OCI-LY1 (cell line): ENCODE results near the gene GMPPA.

Source experiments
- H2AFZ ChIP-seq: fragments of 200-600 bp; sonication (generic), shearing (Covaris generic); 2 replicates; pipeline ENCODE4 v1.6.0; 2014; ENCODE audit warnings: antibody characterized with exemption, mild to moderate bottlenecking, low read length
- H3F3A ChIP-seq: fragments of 200-600 bp; sonication (generic), shearing (Covaris generic); 2 replicates; pipeline ENCODE4 v1.6.0; 2014; ENCODE audit warnings: mild to moderate bottlenecking, antibody characterized with exemption, low read length, moderate library complexity; ENCODE audit not compliant: insufficient read depth
- H3K27ac ChIP-seq: fragments of 200-600 bp; sonication (generic); 2 replicates; pipeline ENCODE4 v1.5.1; 2014; ENCODE audit warnings: low read length, mixed run types, mild to moderate bottlenecking, low read depth; ENCODE audit not compliant: poor library complexity, severe bottlenecking
- H3K27me3 ChIP-seq: fragments of 200-600 bp; sonication (generic); 2 replicates; pipeline ENCODE4 v1.6.0; 2014; ENCODE audit warnings: antibody characterized with exemption, mild to moderate bottlenecking, low read length, moderate library complexity; ENCODE audit not compliant: insufficient read depth
- H3K36me3 ChIP-seq: fragments of 200-600 bp; sonication (generic); 2 replicates; pipeline ENCODE4 v1.6.1; 2014; ENCODE audit warnings: mild to moderate bottlenecking, antibody characterized with exemption, low read length, moderate library complexity, mixed read lengths; ENCODE audit not compliant: insufficient read depth
- H3K4me1 ChIP-seq: fragments of 200-600 bp; sonication (generic); 2 replicates; pipeline ENCODE4 v1.5.1; 2014; ENCODE audit warnings: mild to moderate bottlenecking, low read length, moderate library complexity; ENCODE audit not compliant: insufficient read depth, severe bottlenecking
- H3K4me2 ChIP-seq: fragments of 200-600 bp; sonication (generic), shearing (Covaris generic); 2 replicates; pipeline ENCODE4 v1.6.1; 2014; ENCODE audit warnings: low read length
- H3K4me3 ChIP-seq: fragments of 200-600 bp; sonication (generic); 2 replicates; pipeline ENCODE4 v1.5.1; 2014; ENCODE audit warnings: low read length, low read depth, mild to moderate bottlenecking, mixed read lengths; ENCODE audit not compliant: poor library complexity, severe bottlenecking
- H3K79me2 ChIP-seq: fragments of 200-600 bp; shearing (Covaris generic); 2 replicates; pipeline ENCODE4 v1.6.1; 2016; ENCODE audit warnings: mixed run types, low read length, mixed read lengths; ENCODE audit not compliant: insufficient read depth
- H3K9ac ChIP-seq: fragments of 200-600 bp; sonication (generic), shearing (Covaris generic); 2 replicates; pipeline ENCODE4 v1.6.1; 2014; ENCODE audit warnings: mild to moderate bottlenecking, low read length, mixed read lengths
- H3K9me2 ChIP-seq: fragments of 200-600 bp; sonication (generic), shearing (Covaris generic); 2 replicates; pipeline ENCODE4 v1.6.1; 2014; ENCODE audit warnings: low read depth, mild to moderate bottlenecking, low read length, mixed read lengths
- H3K9me3 ChIP-seq: fragments of 200-600 bp; shearing (Covaris generic); 2 replicates; pipeline ENCODE4 v1.6.1; 2014; ENCODE audit warnings: low read length, mixed read lengths
- H4K20me1 ChIP-seq: fragments of 200-600 bp; sonication (generic), shearing (Covaris generic); 2 replicates; pipeline ENCODE4 v1.6.0; 2016; ENCODE audit warnings: mild to moderate bottlenecking, low read length; ENCODE audit not compliant: insufficient read depth
- CTCF ChIP-seq: fragments of 200-600 bp; sonication (generic), shearing (Covaris generic); IDR thresholded peaks from 2 replicates; pipeline ENCODE4 v1.5.1; 2017; ENCODE audit warnings: mild to moderate bottlenecking, antibody characterized with exemption, low read length, moderate library complexity, mixed read lengths
- EZH2 ChIP-seq: fragments of 200-600 bp; sonication (generic), shearing (Covaris generic); IDR thresholded peaks from 2 replicates; pipeline ENCODE4 v1.8.0; 2017; ENCODE audit warnings: borderline replicate concordance, mixed run types, mild to moderate bottlenecking, antibody characterized with exemption, low read length, moderate library complexity, mixed read lengths

Gene GMPPA

GRCh38 chr2:219462349-219462748 is 36.3 kb upstream of the GMPPA start:
- no peak for TF ChIP-seq EZH2
- no peak for TF ChIP-seq CTCF
- no peak overlapping the region for H3K9ac ChIP-seq
- no peaks in the 10 kb centered on the region; the same call in none of the 2 replicates for H3K27me3 ChIP-seq
- H3K4me3 ChIP-seq, result no peak overlapping the region
- H3K4me2 ChIP-seq, result no peak overlapping the region
- no peak overlapping the region for H2AFZ ChIP-seq
- H3K79me2 ChIP-seq, result no peaks in the 10 kb centered on the region
- no peaks in the 10 kb centered on the region for H3K9me2 ChIP-seq
- H3K9me3 ChIP-seq, result no peaks in the 10 kb centered on the region
- H3K27ac ChIP-seq, result no peak overlapping the region
- no peaks in the 10 kb centered on the region for H3F3A ChIP-seq
- H4K20me1 ChIP-seq, result no peaks in the 10 kb centered on the region
- H3K4me1 ChIP-seq, result no peaks in the 10 kb centered on the region
- H3K36me3 ChIP-seq, result no peaks in the 10 kb centered on the region

GRCh38 chr2:219464286-219465032 is 34.2 kb upstream of the GMPPA start:
- H3K4me1 ChIP-seq, result no peaks in the 10 kb centered on the region
- H3K4me3 ChIP-seq, result no peak overlapping the region
- no peak overlapping the region for H3K4me2 ChIP-seq
- H3K9ac ChIP-seq, result no peak overlapping the region
- H3K27me3 ChIP-seq, result no peaks in the 10 kb centered on the region; the same call in none of the 2 replicates
- H3K79me2 ChIP-seq, result no peaks in the 10 kb centered on the region
- H3K9me3 ChIP-seq, result no peaks in the 10 kb centered on the region
- TF ChIP-seq CTCF, result no peak
- no peak for TF ChIP-seq EZH2
- H4K20me1 ChIP-seq, result no peaks in the 10 kb centered on the region
- H3K27ac ChIP-seq, result no peak overlapping the region
- no peak overlapping the region for H2AFZ ChIP-seq
- H3F3A ChIP-seq, result no peaks in the 10 kb centered on the region
- H3K9me2 ChIP-seq, result no peaks in the 10 kb centered on the region
- H3K36me3 ChIP-seq, result no peaks in the 10 kb centered on the region

- TF ChIP-seq CTCF (no peak), EZH2 (no peak)
- Histone ChIP-seq H3K27me3 (no peaks in the 10 kb centered on the region; the same call in none of the 2 replicates), H3K36me3 (no peaks in the 10 kb centered on the region), H3K9me3 (no peaks in the 10 kb centered on the region), H3K9ac (no peak overlapping the region), H3F3A (no peaks in the 10 kb centered on the region), H3K9me2 (no peaks in the 10 kb centered on the region), H3K27ac (no peak overlapping the region), H3K79me2 (no peaks in the 10 kb centered on the region), H3K4me2 (no peak overlapping the region), H3K4me3 (no peak overlapping the region), H4K20me1 (no peaks in the 10 kb centered on the region), H3K4me1 (no peaks in the 10 kb centered on the region), H2AFZ (no peak overlapping the region)
These were observed 32.8 kb upstream of the GMPPA start for GRCh38 chr2:219465659-219466561.
